ENCODE results near the gene DENND2A.

DNA sequence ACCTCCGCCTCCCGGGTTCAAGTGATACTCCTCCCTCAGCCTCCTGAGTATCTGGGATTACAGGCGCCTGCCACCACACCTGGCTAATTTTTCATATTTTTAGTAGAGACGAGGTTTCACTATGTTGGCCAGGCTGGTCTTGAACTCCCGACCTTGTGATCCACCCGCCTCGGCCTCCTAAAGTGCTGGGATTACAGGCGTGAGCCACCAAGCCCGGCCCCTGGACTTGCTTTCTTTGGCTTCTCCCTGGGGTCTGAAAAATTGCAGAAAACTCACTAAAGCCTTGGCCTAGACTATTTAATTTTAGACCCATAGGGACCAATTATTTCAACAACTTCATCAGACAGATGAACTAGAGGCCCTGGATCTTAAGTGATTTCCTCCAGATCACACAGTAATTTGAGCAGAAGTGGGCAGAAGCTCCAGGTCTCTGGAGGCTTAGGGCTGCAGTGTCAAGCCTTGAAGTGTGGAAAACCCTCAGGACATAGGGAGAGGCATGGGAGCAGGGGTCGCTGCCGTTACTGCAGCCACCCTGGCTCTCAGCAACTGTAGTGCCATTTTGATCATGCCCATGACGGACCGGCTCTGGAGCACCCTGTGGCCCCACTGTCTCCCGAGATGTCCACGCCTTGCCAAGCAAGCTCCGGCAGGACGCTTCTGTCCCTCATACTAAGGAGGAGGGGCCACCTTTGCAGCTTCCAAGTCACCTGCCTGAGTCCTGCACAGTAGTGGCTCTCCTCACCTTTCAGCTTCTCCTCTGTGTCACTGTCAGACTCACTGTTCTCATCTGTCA lies 72.4 kb downstream of the DENND2A start:
- TF ChIP-seq, protein P1, sequence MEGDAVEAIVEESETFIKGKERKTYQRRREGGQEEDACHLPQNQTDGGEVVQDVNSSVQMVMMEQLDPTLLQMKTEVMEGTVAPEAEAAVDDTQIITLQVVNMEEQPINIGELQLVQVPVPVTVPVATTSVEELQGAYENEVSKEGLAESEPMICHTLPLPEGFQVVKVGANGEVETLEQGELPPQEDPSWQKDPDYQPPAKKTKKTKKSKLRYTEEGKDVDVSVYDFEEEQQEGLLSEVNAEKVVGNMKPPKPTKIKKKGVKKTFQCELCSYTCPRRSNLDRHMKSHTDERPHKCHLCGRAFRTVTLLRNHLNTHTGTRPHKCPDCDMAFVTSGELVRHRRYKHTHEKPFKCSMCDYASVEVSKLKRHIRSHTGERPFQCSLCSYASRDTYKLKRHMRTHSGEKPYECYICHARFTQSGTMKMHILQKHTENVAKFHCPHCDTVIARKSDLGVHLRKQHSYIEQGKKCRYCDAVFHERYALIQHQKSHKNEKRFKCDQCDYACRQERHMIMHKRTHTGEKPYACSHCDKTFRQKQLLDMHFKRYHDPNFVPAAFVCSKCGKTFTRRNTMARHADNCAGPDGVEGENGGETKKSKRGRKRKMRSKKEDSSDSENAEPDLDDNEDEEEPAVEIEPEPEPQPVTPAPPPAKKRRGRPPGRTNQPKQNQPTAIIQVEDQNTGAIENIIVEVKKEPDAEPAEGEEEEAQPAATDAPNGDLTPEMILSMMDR (IDR thresholded peaks at IDR 0.05): no peak
- no peak for TF ChIP-seq POLR2A (IDR thresholded peaks at IDR 0.05)
